HG03521 (cell line): ENCODE data around the gene LCNL1.

Experiments used
- ATAC-seq: cut with Tn5 transposase; IDR thresholded peaks from one replicate; pipeline ENCODE4 v1.9.1; 2021; ENCODE audit warnings: mild to moderate bottlenecking, moderate library complexity; ENCODE audit not compliant: unreplicated experiment

The LCNL1 gene

GRCh38 chr9:136946228-136947027, 36.4 kb upstream of the LCNL1 start:
- ATAC-seq = no peak

- ATAC-seq = no peak
Observed at GRCh38 chr9:136947028-136947891, 35.5 kb upstream of the LCNL1 start.

- ATAC-seq = no peak
Observed at GRCh38 chr9:136947955-136948510, 34.8 kb upstream of the LCNL1 start.

DNA sequence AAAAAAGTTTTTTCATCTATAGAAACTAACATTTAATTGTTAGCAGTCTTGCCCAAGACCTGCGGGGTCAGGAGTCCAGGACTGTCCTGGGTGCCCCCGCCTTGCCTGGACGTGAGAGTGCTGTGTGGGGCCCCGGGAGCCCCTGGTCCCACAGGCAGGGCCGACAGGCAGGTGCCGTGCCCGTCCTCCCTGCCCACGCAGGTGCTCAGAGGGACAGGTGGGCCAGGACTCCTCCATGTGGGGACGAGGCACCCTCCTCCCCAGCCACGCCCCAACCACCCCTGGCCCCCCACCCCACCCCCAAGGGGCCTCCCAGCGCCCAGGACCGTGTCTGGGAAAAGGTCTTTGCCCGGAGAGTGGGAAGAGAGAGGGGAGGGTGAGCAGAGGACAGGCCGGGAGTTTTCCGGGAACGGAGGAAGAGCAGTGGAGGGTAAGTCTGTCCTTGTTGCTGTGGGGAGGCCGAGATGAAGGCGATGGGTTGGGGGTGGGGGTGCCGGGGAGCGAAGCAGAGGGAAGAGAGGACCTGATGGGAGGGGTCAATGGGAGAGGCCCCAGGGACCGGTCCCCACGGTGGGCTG, 33.5 kb upstream of the LCNL1 start:
- ATAC-seq = no peak

- ATAC-seq = peak; percentile 78
Observed at GRCh38 chr9:136949817-136950655, 32.8 kb upstream of the LCNL1 start.

DNA sequence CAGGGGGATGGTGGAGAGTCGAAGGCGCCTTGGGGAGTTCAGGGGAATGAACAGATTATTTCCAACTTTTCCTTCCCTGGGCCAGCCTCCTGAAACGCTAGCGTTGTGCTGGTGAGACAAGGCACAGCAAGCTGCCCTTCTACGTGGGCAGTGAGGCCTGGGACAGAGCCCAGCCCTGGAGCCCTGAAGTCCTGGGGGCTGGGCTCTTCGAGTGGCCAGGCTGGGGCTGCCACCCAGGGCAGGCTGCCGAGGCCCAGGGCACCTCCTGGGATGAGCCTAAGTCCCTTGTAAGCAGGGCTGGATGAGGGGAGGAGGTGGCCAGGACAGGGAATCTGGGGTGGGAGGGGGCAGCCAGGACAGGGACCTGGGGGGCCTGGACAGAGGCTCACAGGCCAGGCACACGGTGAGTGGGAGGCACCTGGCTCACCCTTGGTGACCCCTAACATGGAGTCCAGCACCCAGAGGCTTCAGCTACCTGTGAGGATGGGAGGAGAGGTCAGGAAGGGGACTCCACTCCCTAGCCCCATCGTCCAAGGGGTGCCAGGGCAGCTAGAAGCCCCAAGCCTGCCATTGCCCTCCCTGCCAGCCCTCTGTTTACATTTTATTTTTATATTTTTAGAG, 32.0 kb upstream of the LCNL1 start:
- ATAC-seq = no peak

GRCh38 chr9:136951541-136952320, 31.1 kb upstream of the LCNL1 start, which contains the start of gene LCN12:
Gene LCN12, plus strand, starts transcription at chr9:136952273. Its CDS starts 55 bp downstream, at chr9:136952328.
- ATAC-seq = no peak

DNA sequence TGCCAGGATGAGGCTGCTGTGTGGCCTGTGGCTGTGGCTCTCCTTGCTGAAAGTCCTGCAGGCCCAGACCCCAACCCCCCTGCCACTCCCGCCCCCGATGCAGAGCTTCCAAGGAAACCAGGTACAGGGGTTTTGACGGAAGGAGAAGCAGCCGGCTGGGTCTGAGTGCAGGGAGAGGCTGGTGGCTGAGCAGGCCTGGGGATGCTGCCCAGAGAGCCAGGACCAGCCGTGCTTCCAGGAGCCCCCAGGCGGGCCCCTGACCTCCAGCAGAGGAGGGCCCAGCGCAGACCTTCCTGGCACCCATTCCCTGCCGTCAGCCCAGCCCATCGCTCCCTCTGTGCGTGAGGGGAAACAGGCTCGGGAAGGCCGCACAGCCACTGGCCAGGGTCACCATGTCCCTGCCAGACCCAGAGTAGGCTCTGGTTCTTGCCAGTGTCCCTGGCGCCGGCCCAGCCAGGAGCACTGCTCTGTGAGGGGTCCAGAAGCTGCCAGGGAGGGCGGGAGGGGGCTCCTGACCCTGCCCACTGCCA, 30.4 kb upstream of the LCNL1 start:
- ATAC-seq = no peak

GRCh38 chr9:136952876-136953770, 29.7 kb upstream of the LCNL1 start:
- ATAC-seq = no peak

DNA sequence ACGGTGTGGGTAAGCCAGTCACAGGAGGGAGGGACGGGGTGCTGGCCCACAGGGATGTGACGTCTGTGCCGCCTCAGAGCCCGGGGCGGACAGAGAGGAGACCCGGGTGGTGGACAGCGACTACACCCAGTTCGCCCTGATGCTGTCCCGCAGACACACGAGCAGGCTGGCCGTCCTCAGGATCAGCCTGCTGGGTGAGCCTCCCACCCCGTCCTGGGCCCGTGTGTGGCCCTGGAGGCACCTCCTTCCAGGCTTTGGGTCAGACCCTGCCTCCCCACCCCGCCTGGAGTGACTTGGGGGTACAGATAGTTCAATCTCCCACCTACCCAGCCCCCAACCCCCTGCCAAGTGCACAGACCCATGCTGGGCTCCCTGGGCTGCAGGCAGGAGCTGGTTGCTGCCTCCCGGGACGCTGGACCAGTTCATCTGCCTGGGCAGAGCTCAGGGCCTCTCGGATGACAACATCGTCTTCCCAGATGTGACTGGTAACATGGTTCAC, 29.0 kb upstream of the LCNL1 start:
- ATAC-seq = no peak

- no peak for ATAC-seq
Observed at GRCh38 chr9:136954270-136955083, 28.3 kb upstream of the LCNL1 start.

DNA sequence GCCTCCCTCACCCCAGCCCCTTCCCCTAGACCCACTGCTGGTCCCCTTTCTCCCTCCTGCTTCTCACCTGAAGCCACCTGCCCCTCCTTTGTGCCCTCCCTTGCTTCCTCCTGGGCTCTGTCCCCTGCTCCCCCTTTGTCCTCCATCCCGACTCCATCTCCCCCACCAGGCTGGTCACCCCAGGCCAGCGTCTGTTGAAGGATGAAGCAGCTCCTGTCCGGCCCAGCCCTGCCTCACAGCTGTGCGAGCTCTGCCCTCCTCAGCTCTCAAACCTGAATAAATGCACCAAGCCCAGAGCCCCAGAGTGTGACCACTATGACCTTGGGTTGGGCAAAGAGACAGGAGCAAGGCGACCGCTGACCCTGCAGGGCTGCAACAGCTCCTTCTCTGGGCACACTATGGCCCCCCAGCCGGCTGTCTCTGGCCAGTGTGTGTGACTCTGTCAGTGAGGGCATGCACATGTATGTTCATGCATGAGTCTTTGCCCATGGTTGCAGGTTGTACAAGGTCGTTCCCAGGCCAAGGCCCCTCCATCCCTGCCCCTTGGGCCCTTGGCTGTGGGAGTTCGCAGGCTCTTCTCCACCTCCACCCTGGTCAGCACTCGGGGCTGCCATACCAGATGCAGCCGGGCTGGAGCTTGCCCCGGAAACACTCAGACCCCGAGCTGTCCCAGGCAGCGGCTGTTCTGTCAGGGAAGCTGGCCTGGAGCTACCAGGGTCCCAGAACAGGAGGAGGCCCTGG, 27.4 kb upstream of the LCNL1 start:
- ATAC-seq = no peak

GRCh38 chr9:136955943-136956335, 26.9 kb upstream of the LCNL1 start:
- ATAC-seq = no peak

GRCh38 chr9:136956604-136957003, 26.2 kb upstream of the LCNL1 start:
- no peak for ATAC-seq

DNA sequence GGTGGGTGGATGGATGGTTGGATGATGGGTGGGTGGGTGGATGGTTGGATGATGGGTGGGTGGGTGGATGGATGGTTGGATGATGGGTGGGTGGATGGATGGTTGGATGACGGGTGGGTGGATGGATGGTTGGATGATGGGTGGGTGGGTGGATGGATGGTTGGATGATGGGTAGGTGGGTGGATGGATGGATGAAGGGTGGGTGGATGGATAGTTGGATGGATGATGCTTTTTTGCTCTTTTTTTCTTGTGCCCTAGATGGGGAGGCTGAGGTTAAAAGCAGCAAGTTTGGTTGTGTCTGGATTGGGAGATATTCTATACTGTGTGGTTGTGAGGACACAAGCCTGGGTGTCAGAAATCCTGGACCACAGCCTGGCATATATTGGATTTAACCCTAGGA, 25.3 kb upstream of the LCNL1 start:
- no peak for ATAC-seq

GRCh38 chr9:136957901-136958300, 24.9 kb upstream of the LCNL1 start:
- ATAC-seq = no peak
